Smooth muscle cell of the coronary artery (primary cell): Measurements from ENCODE around the gene ATP1B1. TPM values are rescaled to one million over a fixed set of nuclear protein-coding genes. Genes with fewer than 3 reads are reported as not detected.

Source experiments
- total RNA-seq: library from RNA; depleted of rRNA; stranded (reverse); fragments of >200 nt; gene quantifications from 2 replicates; pipeline ENCODE4 v1.2.3, GENCODE V29; 2014; ENCODE audit warnings: low replicate concordance

The ATP1B1 gene
- 1.3 and 11.1 TPM in 2 replicates for total RNA-seq

GRCh38 chr1:169106095-169106920 lies at the start of gene ATP1B1:
Gene ATP1B1, plus strand, starts transcription at chr1:169106690. Its CDS starts 140 bp downstream, at chr1:169106830.

